ENCODE results near the gene RGS18.
"Not testable (repeated sequence)": the region's sequence is repeated elsewhere in the genome, so short reads cannot be mapped to it uniquely, and the experiment has no call there.

RGS18 gene

GRCh38 chr1:192167011-192167410 lies 8.7 kb downstream of the RGS18 start:
- ATAC-seq (no peak), DNase-seq (no peak)

DNA sequence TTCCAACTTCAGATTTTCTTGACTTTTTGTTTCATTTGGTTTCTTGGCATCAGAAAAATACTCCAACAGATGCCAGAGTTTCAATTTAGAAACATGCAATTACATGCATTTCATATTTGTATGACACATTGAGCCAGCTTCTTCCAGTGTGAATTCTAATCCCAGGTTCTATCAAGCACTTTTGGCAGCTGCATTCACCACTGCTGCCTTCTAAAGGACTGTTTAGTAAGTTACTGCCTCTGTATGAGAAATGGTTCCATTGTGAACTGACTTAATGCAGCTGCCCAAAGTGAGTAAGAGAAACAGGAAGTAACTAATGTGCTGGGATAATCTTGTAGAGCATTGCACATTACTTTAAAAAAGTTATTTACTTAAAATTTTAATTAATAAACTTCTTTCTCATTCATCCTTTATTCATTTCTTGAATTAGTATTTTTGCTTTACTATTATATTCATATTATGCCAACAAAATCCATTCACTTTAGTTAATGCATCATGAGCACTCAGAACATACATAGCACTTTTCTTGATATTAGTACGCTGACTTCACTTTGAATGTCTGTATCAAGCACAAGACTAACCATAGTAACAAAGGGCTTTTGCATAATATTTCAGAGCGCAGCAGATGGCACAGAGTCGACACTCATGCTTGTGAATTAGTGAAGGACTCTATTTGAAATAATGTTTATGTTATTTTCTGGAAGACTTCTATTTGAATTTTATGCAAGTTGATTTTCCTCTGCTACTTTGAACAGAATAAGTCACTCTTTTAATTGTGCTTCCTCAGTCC lies 9.8 kb downstream of the RGS18 start:
- ATAC-seq (no peak), DNase-seq (no peak)

- ATAC-seq = no peak
- no peak for DNase-seq
Observed at GRCh38 chr1:192168964-192169363, 10.7 kb downstream of the RGS18 start.

GRCh38 chr1:192170196-192170984 lies 12.1 kb downstream of the RGS18 start:
- ATAC-seq = no peak

GRCh38 chr1:192171123-192171522 lies 12.9 kb downstream of the RGS18 start:
- DNase-seq (no peak), ATAC-seq (no peak)

More at GRCh38 chr1:192170196-192170984, 12.1 kb downstream of the RGS18 start:
- no peak for DNase-seq

- ATAC-seq (no peak), DNase-seq (no peak)
Observed at GRCh38 chr1:192175971-192176370, 17.7 kb downstream of the RGS18 start.

DNA sequence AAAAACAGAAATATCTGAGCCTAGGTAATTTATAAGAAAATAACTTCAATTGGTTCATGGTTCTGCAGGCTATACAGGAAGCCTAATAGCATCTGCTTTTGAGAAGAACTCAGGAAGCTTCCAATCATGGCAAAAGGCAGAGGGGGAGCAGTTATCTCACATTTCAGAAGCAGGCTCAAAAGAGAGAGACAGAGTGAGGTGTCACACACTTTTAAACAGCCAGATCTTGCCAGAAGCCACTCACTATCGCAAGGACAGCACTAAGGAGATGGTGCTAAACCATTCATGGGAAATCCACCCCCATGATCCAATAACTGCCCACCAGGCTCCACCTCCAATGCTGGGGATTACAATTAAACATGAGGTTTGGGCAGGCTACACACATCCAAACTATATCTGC lies 25.5 kb downstream of the RGS18 start:
- no peak for ATAC-seq
- no peak for DNase-seq

GRCh38 chr1:192186197-192186596 lies 27.9 kb downstream of the RGS18 start:
- no peak for ATAC-seq
- no peak for DNase-seq

DNA sequence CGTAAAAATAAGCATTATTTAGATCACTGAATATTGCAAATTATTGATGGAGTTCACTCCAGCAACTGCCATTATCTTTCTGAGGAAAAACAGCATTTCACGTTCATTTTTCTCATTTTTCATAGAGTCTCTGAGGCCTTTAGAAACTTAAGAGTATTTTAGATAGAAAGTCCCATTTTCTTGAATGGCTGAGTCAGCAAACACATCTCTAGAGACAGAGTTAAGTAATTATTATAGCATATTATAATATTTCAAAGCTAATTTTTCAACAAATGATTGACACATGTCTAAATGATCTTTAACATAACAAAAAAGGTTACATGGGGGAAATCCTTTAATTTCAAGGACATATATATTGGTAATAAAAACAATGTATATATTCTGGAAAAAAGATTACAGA lies 31.8 kb downstream of the RGS18 start:
- ATAC-seq (no peak), DNase-seq (no peak)

GRCh38 chr1:192201303-192201702 lies 43.0 kb downstream of the RGS18 start:
- no peak for ATAC-seq
- DNase-seq = no peak

GRCh38 chr1:192224396-192224795 lies 66.1 kb downstream of the RGS18 start:
- no peak for DNase-seq
- ATAC-seq = no peak

DNA sequence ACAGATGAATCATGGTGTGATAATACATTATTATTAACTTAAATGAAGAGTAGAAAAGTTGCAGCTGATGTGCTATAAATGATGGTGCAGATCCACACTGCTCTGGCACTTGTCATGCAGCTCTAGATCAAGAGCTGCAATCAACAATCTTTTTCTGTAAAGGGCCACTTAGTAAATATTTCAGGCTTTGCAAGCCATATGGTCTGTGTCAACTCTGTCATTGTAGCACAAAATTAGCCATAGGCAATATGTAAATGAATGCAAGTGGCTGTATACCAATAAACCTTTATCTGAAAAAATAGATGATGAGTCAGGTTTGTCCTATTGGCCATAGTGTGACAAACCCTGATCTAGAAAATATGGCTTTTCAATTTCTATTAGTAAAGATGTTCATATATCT lies 66.6 kb downstream of the RGS18 start:
- ATAC-seq = no peak

GRCh38 chr1:192225266-192225665 lies 67.0 kb downstream of the RGS18 start:
- ATAC-seq = no peak
- DNase-seq = no peak

More for the DNA sequence above, 66.6 kb downstream of the RGS18 start:
- no peak for DNase-seq

DNA sequence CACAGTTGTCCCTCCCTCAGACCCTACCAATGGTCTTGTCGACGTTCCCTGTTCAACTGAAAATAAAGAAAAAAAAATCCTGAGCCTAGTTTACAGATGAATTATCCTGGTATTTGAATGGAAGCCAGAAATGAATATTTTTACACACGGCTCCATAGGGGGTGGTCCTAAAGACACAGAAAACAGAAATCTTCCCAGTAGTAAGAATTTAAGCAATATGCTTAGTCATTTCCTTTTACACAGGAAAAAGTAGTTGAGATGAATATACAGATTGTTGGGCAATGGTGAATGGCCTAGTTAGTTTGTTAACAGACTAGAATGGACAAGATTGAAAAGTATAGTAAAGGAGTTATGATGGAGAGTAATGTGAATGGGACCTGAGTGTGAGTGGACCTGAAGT lies 67.4 kb downstream of the RGS18 start:
- no peak for DNase-seq
- ATAC-seq = no peak

DNA sequence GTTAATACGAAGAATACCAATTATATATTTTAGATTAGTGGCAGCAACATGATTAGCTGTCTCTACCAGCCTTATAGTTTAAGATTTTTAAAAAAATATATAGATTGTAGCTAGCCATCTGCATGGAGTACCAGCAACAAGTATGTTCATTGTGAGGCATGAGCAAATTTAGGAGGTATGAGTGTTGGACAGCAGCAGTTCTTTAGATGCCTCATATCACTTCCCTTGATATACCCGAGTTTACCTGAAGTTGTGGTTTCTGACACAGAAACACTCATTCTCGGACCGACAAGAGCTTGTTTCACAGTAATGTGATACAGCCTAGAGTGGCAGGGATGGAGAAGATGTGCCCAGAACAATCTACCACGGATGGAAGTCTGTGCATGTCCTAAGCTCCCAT lies 69.1 kb downstream of the RGS18 start:
- DNase-seq (no peak), ATAC-seq (no peak)

GRCh38 chr1:192227980-192228379 lies 69.7 kb downstream of the RGS18 start:
- ATAC-seq, DNase-seq: not testable (repeated sequence)

GRCh38 chr1:192232817-192233417 lies 74.7 kb downstream of the RGS18 start:
- DNase-seq (no peak), ATAC-seq (no peak)

DNA sequence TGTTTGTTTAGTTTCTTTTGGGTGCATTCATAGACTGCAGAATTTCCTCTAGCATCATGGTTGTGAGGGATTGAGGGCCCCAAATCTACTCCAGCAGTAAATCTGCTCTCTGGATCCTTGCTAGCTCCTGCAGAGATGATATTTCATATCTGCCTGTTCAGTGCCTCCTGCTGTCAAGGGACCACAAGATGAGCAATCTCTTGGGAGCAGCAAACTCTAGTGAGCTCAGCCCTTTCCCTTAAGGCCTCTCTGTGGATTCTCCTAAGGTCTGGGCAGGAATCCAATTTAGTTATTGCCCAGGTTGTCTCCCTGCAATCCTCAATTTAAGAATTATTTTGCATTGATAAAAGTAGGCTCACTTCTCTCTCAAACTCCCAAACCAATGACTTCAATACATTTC lies 76.9 kb downstream of the RGS18 start:
- DNase-seq (no peak), ATAC-seq (no peak)
